Calu3 (cell line): ENCODE data around the gene ANGPTL3. TPM values are rescaled to one million over a fixed set of nuclear protein-coding genes. Genes with fewer than 3 reads are reported as not detected.

Source experiments
- BruUV-seq: library from RNA; stranded (reverse); fragments of 400-500 nt; replicated peaks from 2 replicates; lab custom pipeline; 2021; lab: Mats Ljungman, UMichigan
- CTCF ChIA-PET: fragments of 300-600 bp; sonication (Branson Sonifier 250); formaldehyde crosslinking; loops from one replicate; lab custom pipeline; 2022; ENCODE audit warnings: antibody characterized with exemption; lab: Charles Lee
- DNase-seq: peaks from one replicate; pipeline ENCODE4 v3.0.0; 2022
- H3K27ac Mint-ChIP-seq: one replicate; pipeline ENCODE4 v1.8.0; 2022; ENCODE audit warnings: mixed read lengths; ENCODE audit not compliant: unreplicated experiment
- H3K27me3 Mint-ChIP-seq: one replicate; pipeline ENCODE4 v1.8.0; 2022; ENCODE audit warnings: mixed read lengths; ENCODE audit not compliant: unreplicated experiment
- H3K36me3 Mint-ChIP-seq: one replicate; pipeline ENCODE4 v1.8.0; 2022; ENCODE audit warnings: mild to moderate bottlenecking, moderate library complexity, mixed read lengths; ENCODE audit not compliant: insufficient read depth, unreplicated experiment
- H3K4me1 Mint-ChIP-seq: one replicate; pipeline ENCODE4 v1.8.0; 2022; ENCODE audit warnings: mild to moderate bottlenecking, low read depth, mixed read lengths; ENCODE audit not compliant: unreplicated experiment
- H3K4me3 Mint-ChIP-seq: one replicate; pipeline ENCODE4 v1.8.0; 2022; ENCODE audit warnings: mild to moderate bottlenecking, low read depth, moderate library complexity, mixed read lengths; ENCODE audit not compliant: unreplicated experiment
- H3K9me3 Mint-ChIP-seq: one replicate; pipeline ENCODE4 v1.8.0; 2022; ENCODE audit warnings: low read depth, mixed read lengths; ENCODE audit not compliant: unreplicated experiment
- CTCF ChIP-seq: fragments of 200-600 bp; IDR thresholded peaks from one replicate; pipeline ENCODE4 v1.8.0; 2022; ENCODE audit warnings: antibody characterized with exemption; ENCODE audit not compliant: unreplicated experiment
- intact Hi-C: fragments of 100-400 bp; cut with micrococcal nuclease; formaldehyde crosslinking; loops from one replicate; pipeline ENCODE4 v1.10.0; 2022; ENCODE audit not compliant: unreplicated experiment
- total RNA-seq: library from RNA; stranded (reverse); gene quantifications from 2 replicates; pipeline ENCODE4 v1.2.3, GENCODE V29; 2022

Gene ANGPTL3
- total RNA-seq, 1 experiment from 2014 or later: not detected

GRCh38 chr1:62590255-62590969 lies 6.9 kb upstream of the ANGPTL3 start:
- Mint-ChIP-seq H3K4me1 (peaks cover 13% of the 10 kb centered on the region), H3K9me3 (peaks cover 2% of the 10 kb centered on the region), H3K4me3 (no peak overlapping the region), H3K27ac (no peak overlapping the region), H3K27me3 (no peaks in the 10 kb centered on the region), H3K36me3 (no peaks in the 10 kb centered on the region)
- intact Hi-C loops: no loop called here
- TF ChIP-seq CTCF: no peak
- CTCF ChIA-PET: interaction anchor here (0.6 kb wide), 1 partner anchor 78 kb away, joined by 4 read pairs; no protein-coding TSS in a partner anchor
- no peak for DNase-seq
- BruUV-seq: no TSS peak

GRCh38 chr1:62590970-62591368 lies 6.4 kb upstream of the ANGPTL3 start:
- TF ChIP-seq CTCF: no peak
- H3K36me3 Mint-ChIP-seq: no peaks in the 10 kb centered on the region

GRCh38 chr1:62593825-62594394 lies 3.4 kb upstream of the ANGPTL3 start:
- peaks cover 13% of the 10 kb centered on the region for H3K4me1 Mint-ChIP-seq
- intact Hi-C loops: no loop called here
- H3K36me3 Mint-ChIP-seq: no peaks in the 10 kb centered on the region
- peaks cover 2% of the 10 kb centered on the region for H3K9me3 Mint-ChIP-seq
- H3K27me3 Mint-ChIP-seq: no peaks in the 10 kb centered on the region
- no peak overlapping the region for H3K27ac Mint-ChIP-seq
- no TSS peak for BruUV-seq
- CTCF ChIA-PET: no interaction called here
- no peak for DNase-seq
- no peak for TF ChIP-seq CTCF
- no peak overlapping the region for H3K4me3 Mint-ChIP-seq

More at GRCh38 chr1:62590970-62591368, 6.4 kb upstream of the ANGPTL3 start:
- intact Hi-C loops: no loop called here
- H3K9me3 Mint-ChIP-seq: peaks cover 2% of the 10 kb centered on the region
- BruUV-seq: no TSS peak
- CTCF ChIA-PET: interaction anchor here (0.6 kb wide), 1 partner anchor 78 kb away, joined by 4 read pairs; no protein-coding TSS in a partner anchor
- no peak overlapping the region for H3K4me3 Mint-ChIP-seq
- peaks cover 13% of the 10 kb centered on the region for H3K4me1 Mint-ChIP-seq
- DNase-seq: no peak
- H3K27ac Mint-ChIP-seq: no peak overlapping the region
- no peaks in the 10 kb centered on the region for H3K27me3 Mint-ChIP-seq

GRCh38 chr1:62595647-62596046 lies 1.7 kb upstream of the ANGPTL3 start:
- no peaks in the 10 kb centered on the region for H3K36me3 Mint-ChIP-seq
- CTCF ChIA-PET: no interaction called here
- intact Hi-C loops: no loop called here
- no peaks in the 10 kb centered on the region for H3K27me3 Mint-ChIP-seq
- no peak for TF ChIP-seq CTCF
- BruUV-seq: no TSS peak
- H3K27ac Mint-ChIP-seq: no peak overlapping the region
- peaks cover under 1% of the 10 kb centered on the region for H3K4me1 Mint-ChIP-seq
- H3K4me3 Mint-ChIP-seq: no peak overlapping the region
- H3K9me3 Mint-ChIP-seq: peaks cover 2% of the 10 kb centered on the region
- DNase-seq: no peak
